SKM-1 treated with dmso at 0.1 percent for 144 hours (cell line): ENCODE measurements around the gene RNASET2.
"Not testable (repeated sequence)": the region's sequence is repeated elsewhere in the genome, so short reads cannot be mapped to it uniquely, and the experiment has no call there.

Experiments
- DNase-seq: peaks from one replicate; lab custom pipeline; 2025; ENCODE audit not compliant: unreplicated experiment; lab: John Stamatoyannopoulos, UW

Gene RNASET2

DNA sequence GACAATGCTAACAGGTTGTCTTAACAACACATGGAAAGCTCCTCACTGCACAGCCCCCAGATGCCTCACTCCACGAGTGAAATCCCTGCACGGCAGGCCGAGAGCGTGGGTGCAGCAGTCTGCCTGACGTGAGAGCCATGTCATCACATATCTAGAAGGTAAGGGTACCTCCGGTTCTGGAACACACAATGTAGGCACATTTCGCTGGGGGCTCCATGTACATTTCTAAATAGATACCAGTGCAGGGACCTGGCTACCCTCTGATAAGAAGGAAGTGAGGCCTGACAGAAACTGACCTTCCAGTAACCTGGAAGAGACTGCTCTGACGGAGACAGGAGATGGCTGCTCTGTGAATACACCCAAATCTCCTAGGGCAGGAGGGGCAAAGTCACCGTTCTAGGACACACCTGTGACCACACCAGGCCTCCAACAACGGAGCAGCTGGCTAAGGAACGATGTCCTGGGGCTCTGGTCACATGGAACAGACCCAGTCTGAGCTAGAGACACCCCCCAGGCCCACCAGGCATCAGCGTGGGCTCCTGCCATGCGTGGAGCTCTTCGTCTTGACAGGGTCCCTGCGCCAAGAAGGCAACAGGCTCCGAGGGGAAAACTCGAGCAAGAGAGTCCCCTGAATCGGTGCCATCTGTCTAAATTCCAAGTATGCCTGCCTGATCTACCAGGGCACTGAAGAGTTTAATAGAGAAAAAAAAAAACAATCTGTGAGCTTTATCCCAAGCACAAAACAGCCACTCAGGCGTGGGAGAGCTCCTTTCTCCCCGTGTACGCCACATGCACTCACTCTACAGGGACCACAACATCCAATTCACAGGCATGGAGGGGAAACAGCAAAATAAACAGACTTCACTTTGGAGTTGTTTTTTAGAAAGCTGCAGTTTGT is 27.5 kb downstream of the RNASET2 start:
- DNase-seq, result no peak

DNA sequence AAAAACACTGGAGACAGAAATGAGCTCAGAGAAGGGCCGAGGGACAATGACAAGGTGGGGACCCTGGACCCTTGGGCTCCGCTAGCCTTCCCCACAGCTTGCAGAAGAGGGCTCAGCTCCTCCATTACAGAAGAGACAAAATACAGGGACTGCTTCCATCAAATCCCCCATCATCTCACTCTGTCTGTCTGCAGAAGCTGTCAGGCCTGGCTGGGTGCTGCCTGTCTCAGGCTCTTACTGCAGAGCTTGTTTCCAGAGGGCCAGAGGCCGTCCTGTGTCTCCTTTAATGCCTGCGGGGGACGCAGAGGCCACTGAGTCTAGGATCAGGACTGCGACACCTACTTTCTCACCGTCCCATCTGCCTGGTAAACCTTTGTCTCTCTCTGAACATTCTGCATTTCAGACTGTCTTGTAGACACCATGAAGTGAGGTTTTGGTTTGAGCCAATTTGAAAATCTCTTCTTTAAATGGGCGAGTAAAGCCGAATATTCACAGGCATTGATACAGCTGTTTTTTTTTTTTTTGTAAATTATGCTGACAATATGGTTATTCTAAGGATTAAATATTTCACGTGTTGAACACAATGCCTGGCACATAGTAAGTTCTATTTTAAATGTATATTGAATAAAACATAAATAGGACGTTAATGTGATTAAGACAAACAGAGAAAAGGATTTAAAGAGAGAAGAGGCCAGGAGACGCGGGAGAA is 28.3 kb downstream of the RNASET2 start:
- DNase-seq, result no peak

DNA sequence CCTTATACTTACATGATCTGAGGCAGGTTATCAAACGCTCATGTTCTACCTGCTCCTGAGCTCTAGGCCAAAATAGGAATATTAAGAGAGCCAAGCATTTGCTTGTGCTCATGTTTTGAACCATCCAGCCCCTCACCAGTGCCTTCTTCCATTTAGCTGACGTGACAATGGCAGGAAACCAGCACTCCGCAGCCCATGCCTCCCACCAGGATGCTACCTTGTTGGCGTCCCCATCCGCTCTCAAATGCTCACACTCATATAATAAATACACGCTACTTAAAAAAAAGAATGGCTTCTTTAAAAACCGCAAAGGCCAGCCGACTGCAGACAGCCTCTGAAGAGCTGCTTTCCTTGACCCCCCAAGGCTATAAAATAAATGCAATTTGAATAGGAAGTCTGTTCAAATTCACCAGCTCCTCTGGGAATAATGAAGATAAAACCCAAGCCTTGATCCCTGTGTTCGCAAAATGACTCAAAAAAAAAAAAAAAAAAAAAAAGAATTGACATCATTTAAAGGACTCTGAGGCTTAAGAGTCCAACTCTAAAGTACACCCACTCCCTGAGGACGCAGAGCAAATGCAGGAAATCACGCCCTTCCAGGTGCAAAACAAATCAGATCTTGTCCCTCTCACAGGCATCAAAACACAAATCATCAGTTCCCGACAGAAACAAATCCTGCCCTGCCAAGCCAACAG is 29.0 kb downstream of the RNASET2 start:
- no peak for DNase-seq

DNA sequence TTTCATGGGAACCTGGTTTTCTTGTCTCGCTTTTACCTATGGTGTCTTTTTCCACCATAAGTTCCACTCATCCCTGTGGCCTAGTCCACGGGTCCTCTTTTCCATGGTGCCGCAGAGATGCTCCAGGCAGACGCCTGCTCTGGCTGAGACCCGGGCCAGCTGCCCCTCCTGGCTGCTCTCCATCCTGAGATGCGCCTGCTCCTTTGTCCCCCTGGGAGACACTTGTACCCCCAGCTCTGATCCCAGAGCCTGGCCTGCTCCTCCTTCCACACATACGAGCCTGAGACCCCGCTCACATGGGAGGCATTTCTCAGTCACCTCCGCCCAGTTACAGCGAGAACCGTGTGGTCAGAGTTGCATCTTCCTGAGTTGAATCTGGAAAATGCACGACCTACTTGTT is 29.6 kb downstream of the RNASET2 start:
- no peak for DNase-seq

DNA sequence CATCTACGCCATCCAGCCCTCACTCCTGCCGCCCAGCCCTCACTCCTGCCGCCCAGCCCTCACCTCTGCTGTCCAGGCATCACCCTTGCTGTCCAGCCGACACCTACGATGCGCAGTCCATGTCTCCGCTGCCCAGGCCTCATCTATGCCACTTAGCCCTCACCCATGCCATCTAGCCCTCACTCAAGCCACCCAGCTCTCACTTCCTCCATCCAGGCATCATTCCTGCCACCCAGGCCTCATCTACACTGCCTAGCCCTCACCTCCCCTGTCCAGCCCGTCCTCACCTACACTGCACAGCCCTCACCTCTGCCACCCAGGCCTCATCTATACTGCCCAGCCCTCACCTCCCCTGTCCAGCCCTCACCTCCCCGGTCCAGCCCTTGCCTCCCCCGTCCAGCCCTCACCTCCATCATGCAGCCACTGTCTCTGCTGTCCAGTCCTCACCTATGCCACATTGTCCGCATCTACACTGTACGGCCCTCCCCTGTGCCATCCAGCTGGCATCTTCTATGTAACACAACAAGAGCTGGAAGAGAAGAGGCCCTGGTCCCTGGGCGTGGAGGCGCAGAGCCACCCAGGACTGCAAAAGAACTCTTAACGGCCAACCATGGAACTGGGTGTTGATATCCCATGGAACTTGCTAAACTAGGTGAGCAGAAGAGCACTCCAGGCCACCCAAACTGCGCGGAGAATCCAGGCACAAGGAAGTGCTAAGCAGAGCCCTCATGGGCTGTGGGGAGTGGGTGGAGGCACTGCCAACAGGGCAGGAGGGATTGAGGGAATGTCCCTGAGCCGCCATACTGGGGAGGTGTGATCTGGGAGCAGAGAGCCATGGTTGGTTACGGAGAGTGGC is 31.0 kb downstream of the RNASET2 start:
- no peak for DNase-seq

DNA sequence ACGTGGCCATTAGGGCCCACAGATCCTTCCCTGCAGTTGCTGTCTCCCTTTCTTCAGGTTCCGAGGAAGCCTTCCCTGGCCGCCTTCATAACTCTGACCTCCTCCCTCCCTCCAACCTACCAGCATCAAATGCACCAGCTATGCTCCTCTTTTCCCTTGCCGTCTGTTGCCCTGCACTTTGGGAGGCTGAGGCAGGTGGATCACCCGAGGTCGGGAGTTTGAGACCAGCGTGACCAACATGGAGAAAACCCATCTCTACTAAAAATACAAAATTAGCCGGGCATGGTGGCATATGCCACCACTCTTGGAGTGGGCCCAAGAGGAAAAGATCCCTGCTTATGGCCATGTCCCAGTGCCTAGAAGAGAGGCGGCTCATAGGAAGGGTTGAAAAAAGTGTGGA is 31.8 kb downstream of the RNASET2 start:
- no peak for DNase-seq

DNA sequence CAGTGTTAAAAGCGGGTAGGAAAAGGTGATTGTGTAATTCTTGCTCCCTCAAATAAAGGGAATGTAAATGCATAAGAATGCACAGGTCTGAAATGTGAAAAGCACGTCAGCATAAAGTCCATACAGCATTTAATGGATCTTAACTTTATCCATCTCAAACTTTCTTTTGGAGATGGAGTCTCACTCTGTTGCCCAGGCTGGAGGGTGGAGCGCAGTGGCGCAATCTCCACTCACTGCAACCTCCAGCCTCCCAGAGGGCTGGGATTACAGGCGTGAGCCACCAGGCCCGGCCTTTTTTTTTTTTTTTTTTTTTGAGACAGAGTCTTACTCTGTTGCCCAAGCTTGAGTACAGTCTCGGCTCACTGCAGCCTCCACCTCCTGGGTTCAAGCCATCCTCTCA is 33.4 kb downstream of the RNASET2 start:
- DNase-seq, result no peak

DNA sequence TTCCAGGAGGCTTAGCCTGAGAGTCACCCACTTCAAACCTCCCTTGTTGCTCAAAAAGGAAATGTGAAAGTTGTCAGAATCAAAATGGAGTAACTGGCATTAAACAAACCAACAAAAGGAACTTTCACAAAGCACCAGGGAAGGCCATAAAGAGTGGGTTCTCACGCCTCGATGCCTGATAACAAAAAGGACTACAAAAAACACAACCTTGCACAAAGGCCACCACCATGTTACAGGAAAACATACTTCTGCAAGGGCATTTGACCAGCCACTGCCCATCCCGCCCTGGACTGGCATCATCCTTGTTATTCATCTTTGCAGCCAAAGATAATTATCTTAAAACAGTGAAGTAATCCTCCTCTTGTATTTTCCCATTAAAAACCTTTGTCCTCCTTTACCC is 34.8 kb downstream of the RNASET2 start:
- DNase-seq, result no peak

DNA sequence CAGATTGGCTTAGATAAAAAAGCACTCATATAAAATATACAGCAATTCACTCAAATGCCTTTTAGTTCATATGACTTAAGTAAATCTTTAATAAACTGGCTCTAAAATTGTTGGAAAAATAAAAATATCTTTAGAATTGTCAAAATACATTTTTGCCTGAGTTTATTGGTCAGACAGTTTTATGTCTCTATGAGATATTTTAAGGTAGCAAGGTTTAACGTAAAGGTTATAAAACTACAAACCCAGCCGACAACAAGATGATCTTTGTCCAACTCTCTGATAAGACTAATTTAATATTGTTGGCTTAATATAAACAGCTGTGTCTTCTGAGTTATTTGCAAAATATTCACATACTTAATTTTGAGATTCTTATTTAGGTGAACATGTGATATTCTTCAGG is 39.5 kb downstream of the RNASET2 start:
- DNase-seq, result no peak

DNA sequence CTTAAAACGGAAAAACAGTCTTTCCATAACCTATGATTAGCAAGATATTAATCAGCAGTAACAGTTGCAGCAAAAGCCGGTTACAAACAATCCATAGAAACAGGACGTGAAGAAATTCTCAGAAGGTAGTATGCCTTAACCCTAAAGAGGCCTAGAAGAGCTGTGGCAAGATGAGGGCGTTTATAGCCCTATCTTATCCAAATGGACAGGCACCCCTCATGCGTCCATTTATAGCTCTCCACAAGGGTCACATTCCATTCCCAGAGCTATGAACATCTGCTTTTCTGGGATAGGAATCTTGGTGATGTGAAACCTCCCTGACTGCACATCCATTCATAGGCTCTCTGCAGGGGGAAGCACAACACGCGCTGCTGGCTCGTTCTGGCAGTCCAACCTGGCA is 40.9 kb downstream of the RNASET2 start:
- not testable (repeated sequence) for DNase-seq

DNA sequence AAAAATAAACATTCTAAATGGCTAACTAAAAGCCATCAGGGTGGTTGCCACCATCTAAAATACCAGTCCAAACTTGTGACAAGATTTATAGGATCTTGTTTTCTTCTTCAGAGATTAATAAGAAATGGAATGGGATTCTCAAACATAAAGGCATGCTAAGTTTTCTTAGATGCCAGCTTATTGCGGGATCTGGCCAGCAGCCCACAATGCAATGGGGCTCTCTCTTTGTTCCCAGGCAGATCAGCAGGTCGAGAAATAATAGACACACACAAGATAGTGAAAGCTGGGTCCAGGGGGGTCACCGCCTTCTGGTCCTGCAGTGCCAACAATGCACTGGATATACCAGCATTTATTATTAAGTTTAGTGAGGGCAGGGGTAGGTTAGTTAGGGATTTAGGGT is 41.4 kb downstream of the RNASET2 start:
- DNase-seq, result not testable (repeated sequence)

DNA sequence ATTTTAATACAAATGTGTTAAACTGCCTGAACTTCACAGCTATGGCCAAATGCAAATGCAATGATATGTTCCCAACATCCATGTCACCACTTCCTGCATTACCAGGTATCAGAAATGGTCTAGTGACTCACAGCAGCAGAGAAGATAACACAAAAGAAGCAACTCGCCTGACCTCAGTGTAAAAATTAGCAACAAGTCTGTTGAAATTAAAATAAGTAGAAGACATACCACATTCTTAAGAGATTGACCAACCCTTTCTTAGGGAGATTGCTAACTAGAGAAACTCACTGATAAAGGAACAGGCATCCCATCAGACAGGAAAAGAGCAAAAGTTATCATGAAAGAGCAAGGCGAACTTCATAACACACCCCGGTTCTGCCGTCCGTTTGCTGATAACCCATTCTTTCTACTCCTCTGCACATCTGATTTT is 45.1 kb downstream of the RNASET2 start:
- no peak for DNase-seq

DNA sequence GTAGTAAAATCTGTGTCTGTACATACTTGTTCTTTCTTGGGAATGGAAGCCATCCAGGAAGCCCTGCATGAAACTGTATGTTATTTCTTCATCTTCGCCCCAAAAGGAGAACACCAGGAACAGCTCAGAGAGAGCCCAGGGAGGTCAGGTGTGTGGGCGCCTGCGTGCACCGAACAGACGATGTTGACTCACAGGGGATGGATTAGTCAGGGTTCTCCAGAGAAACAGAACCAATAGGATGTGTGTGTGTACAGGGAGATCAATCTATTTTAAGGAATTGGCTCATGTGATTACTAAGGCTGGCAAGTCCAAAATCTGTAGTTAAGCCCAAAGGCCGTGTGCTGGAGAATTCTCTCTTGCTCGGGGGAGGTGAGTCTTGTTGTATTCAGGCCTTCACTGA is 45.7 kb downstream of the RNASET2 start:
- no peak for DNase-seq

DNA sequence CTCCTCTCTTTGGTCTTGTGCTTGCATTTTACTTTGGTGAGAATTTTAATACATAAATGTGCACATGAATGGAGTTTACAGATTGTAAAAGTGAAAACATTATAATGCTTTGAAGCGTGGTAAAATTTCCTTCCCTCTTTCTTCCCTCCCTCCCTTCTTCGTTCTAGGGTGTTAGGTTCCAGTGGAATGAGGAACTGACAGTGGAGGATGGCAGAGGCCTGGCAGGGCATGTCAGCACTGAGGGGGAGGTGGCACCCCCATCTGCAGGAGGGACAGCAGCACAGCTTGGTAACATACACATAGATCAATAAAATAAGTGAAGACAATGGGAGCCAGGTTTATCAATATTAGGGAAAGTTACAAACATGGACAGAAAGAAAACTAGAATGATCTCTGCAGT is 47.5 kb downstream of the RNASET2 start:
- DNase-seq, result no peak

DNA sequence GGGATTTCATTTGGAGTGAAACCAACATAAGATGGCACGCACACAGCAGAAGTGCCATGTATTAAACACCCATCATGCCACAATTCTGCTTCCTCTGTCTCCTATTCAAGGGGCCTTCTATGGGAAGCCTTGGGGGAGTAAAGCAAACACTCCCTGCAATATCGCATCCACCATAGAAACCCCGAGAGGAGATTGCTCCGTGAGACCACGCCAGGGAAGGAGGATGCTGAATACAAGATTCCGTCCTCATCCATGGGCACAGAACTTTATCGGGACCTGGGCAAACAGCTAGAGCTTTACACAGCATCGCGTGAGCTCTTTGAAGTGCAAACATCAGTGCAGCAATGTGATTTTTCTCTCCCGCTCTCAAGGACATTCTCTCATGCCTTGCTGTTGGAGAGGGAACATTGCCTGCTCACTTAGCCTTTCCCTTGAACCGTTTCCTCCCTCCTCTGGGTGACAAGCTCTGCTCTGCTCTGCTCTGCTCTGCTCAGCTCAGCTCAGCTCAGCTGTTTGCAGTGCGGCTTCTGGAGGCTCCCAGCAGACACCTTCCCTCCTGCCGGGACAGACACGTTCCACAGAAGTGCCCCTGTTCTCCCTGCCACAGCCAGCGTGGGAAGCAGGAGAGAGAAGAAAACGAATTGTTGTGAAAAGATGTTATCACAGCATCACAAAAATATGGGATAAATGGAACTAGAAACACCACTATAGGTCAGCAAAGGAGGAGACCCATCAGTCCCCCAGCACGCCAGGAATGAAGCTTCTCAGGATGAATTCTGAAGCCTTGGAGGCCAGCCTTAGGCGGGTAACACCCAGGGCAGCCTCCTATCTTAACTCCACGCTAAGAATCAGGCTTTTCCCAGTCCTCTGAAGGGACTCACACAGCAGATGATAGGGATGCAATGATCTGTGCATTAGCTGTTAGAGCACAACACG is 48.2 kb downstream of the RNASET2 start:
- no peak for DNase-seq

DNA sequence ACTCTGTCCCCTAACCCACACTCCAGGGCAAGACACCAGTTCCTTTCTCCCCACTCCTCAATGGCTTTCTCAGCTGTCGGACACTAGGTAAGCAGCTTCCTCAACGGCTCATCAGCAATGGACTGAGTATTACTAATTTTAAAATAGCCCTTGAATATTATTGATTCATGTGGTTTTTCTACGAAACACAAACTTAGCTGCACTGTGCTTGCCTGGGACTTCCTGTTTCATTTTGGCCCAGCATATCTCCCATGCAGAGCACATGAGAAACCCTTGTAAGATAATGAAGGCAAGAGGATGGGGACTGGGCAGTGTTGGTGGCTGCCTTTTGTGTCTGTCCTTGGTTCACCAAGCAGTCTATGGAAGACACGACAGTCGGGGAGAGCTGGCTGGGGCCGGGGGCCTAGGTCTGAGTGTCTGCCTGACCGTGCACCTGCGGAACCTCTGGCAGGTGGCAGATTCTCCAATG is 48.9 kb downstream of the RNASET2 start:
- DNase-seq, result peak; percentile 22

DNA sequence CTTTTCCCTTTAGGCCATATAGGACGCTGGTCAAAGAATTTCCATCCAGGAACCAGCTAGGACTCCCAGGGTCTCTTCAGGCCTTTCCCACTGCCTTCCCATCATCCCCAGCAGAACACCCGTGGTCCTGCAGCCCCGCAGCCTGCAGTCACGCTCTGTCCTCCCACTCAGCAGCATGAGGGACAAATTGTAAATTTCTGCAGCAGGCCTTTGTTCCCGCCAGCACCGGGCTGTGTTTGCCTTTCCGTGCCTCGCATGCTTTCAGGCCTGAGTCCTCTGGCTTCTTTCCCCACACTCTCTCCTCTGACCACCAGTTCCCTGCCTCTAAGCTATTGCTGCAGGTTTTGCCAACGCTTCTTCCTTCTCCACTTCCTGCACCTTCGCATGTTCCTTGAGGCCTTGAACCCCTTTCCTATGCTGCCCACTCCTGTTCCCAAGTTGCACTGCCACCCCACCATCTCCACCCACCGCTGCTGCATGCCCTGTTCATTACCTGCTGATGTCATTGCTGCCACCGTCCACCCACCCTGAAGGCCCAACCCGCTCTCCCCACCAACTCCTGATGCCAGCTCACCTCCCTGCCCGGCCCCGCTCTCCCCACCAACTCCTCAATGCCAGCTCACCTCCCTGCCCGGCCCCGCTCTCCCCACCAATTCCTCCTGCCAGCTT is 49.8 kb downstream of the RNASET2 start:
- no peak for DNase-seq

DNA sequence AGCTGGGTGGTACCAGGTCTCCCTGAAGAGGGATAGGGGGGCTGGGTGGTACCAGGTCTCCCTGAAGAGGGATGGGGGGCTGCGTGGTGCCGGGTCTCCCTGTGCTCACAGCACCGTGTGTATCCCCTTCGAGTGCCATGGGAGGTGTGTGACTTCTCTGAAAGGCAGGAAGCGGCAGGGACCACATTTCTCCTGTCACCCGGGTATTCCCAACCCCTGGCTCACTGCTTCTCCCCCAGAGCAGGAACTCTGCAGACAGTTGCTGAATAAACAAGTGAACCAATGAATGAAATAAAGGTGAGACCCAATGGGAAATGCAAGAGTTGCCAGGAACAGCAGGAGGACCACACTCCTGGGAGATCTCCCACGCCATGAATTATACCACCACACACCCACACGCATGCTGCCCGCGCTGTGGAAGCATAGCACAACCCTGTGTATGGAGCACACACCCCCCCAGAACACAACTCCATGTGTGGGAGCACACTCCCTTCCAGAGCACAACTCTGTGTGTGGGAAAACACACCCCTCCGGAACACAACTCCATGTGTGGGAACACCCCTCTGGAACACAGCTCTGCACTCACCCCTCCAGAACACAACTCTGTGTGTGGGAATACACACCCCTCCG is 50.7 kb downstream of the RNASET2 start:
- no peak for DNase-seq

DNA sequence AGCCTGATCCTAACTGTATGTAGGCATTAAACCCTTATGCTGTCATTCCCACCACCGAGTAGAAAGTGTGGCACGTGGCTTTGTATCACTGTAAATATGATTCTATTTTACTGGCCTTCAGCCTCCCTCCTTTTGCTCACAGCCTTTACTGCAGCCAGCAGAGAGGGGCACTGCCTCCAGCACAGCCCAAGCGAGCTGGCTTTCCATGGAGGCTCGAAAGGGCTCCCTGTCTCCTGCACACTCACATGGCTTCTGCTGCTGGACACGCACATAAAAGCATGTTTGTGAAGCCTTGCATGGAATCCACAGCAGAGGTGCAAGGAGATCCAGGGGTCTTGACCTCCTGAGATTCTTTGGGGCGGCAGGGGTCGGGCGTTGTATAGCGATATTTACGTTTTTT is 51.3 kb downstream of the RNASET2 start:
- no peak for DNase-seq
